ENCODE data around the gene BABAM2. TPM values are rescaled to one million over a fixed set of nuclear protein-coding genes. Genes with fewer than 3 reads are reported as not detected.

BABAM2 gene
- total and polyA plus RNA-seq, 2 experiments from 2014 or later, result 17.8 to 21.5 TPM

DNA sequence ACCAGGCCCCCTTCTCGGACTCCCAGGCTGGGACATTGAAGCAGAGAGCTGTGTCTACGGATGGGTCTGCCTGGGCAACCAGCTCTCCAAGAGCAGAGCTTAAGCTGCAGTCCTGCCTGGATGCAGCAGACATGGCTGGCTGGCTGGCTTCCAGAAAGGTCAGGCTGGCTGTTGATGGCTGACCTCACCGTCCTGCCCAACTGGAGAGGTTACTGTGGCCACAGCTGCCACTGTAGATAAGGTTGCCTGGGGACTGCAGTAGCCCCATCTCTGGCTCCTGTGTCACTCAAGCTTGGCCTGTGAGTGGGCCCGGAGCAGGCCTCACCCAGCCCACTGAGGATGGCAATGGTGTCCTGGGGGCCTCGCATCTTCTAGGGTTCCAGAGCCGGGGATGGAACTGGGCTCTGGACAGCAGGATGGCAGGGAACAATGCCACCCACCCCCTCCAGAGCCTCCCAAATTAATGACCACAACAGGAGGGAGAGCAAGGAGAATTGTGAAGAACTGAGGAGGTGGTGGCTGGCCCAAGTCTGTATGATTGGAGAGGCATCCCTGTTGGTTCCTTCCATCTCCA is 465.1 kb downstream of the BABAM2 start:
- no peak overlapping the region for H3K4me3 ChIP-seq
- H3K27me3 Mint-ChIP-seq (ENCODE audit: insufficient read depth, low read depth, poor library complexity), result peaks cover 2% of the 10 kb centered on the region
- TF ChIP-seq JUNB (IDR thresholded peaks at IDR 0.05; ENCODE audit: unreplicated experiment) (no peak), POLR2AphosphoS5 (IDR thresholded peaks at IDR 0.05; ENCODE audit: low read depth) (no peak), EZH2phosphoT487 (IDR thresholded peaks at IDR 0.05; ENCODE audit: unreplicated experiment) (no peak), ZNF114 (CRISPR knock-in tag; IDR thresholded peaks at IDR 0.05) (no peak), STAT1 (IDR thresholded peaks at IDR 0.05; ENCODE audit: unreplicated experiment) (no peak), NANOG (IDR thresholded peaks at IDR 0.05; ENCODE audit: borderline replicate concordance) (no peak), ZNF331 (CRISPR knock-in tag; IDR thresholded peaks at IDR 0.05; ENCODE audit: low read depth) (no peak), EZH2 (IDR thresholded peaks at IDR 0.05; ENCODE audit: low read depth, unreplicated experiment) (no peak), CREB1 (CRISPR knock-in tag; IDR thresholded peaks at IDR 0.05; ENCODE audit: low read depth) (no peak)
- TF ChIP-seq, protein P1, sequence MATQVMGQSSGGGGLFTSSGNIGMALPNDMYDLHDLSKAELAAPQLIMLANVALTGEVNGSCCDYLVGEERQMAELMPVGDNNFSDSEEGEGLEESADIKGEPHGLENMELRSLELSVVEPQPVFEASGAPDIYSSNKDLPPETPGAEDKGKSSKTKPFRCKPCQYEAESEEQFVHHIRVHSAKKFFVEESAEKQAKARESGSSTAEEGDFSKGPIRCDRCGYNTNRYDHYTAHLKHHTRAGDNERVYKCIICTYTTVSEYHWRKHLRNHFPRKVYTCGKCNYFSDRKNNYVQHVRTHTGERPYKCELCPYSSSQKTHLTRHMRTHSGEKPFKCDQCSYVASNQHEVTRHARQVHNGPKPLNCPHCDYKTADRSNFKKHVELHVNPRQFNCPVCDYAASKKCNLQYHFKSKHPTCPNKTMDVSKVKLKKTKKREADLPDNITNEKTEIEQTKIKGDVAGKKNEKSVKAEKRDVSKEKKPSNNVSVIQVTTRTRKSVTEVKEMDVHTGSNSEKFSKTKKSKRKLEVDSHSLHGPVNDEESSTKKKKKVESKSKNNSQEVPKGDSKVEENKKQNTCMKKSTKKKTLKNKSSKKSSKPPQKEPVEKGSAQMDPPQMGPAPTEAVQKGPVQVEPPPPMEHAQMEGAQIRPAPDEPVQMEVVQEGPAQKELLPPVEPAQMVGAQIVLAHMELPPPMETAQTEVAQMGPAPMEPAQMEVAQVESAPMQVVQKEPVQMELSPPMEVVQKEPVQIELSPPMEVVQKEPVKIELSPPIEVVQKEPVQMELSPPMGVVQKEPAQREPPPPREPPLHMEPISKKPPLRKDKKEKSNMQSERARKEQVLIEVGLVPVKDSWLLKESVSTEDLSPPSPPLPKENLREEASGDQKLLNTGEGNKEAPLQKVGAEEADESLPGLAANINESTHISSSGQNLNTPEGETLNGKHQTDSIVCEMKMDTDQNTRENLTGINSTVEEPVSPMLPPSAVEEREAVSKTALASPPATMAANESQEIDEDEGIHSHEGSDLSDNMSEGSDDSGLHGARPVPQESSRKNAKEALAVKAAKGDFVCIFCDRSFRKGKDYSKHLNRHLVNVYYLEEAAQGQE (IDR thresholded peaks at IDR 0.05; ENCODE audit: unreplicated experiment), result no peak
- TF ChIP-seq, protein P2, sequence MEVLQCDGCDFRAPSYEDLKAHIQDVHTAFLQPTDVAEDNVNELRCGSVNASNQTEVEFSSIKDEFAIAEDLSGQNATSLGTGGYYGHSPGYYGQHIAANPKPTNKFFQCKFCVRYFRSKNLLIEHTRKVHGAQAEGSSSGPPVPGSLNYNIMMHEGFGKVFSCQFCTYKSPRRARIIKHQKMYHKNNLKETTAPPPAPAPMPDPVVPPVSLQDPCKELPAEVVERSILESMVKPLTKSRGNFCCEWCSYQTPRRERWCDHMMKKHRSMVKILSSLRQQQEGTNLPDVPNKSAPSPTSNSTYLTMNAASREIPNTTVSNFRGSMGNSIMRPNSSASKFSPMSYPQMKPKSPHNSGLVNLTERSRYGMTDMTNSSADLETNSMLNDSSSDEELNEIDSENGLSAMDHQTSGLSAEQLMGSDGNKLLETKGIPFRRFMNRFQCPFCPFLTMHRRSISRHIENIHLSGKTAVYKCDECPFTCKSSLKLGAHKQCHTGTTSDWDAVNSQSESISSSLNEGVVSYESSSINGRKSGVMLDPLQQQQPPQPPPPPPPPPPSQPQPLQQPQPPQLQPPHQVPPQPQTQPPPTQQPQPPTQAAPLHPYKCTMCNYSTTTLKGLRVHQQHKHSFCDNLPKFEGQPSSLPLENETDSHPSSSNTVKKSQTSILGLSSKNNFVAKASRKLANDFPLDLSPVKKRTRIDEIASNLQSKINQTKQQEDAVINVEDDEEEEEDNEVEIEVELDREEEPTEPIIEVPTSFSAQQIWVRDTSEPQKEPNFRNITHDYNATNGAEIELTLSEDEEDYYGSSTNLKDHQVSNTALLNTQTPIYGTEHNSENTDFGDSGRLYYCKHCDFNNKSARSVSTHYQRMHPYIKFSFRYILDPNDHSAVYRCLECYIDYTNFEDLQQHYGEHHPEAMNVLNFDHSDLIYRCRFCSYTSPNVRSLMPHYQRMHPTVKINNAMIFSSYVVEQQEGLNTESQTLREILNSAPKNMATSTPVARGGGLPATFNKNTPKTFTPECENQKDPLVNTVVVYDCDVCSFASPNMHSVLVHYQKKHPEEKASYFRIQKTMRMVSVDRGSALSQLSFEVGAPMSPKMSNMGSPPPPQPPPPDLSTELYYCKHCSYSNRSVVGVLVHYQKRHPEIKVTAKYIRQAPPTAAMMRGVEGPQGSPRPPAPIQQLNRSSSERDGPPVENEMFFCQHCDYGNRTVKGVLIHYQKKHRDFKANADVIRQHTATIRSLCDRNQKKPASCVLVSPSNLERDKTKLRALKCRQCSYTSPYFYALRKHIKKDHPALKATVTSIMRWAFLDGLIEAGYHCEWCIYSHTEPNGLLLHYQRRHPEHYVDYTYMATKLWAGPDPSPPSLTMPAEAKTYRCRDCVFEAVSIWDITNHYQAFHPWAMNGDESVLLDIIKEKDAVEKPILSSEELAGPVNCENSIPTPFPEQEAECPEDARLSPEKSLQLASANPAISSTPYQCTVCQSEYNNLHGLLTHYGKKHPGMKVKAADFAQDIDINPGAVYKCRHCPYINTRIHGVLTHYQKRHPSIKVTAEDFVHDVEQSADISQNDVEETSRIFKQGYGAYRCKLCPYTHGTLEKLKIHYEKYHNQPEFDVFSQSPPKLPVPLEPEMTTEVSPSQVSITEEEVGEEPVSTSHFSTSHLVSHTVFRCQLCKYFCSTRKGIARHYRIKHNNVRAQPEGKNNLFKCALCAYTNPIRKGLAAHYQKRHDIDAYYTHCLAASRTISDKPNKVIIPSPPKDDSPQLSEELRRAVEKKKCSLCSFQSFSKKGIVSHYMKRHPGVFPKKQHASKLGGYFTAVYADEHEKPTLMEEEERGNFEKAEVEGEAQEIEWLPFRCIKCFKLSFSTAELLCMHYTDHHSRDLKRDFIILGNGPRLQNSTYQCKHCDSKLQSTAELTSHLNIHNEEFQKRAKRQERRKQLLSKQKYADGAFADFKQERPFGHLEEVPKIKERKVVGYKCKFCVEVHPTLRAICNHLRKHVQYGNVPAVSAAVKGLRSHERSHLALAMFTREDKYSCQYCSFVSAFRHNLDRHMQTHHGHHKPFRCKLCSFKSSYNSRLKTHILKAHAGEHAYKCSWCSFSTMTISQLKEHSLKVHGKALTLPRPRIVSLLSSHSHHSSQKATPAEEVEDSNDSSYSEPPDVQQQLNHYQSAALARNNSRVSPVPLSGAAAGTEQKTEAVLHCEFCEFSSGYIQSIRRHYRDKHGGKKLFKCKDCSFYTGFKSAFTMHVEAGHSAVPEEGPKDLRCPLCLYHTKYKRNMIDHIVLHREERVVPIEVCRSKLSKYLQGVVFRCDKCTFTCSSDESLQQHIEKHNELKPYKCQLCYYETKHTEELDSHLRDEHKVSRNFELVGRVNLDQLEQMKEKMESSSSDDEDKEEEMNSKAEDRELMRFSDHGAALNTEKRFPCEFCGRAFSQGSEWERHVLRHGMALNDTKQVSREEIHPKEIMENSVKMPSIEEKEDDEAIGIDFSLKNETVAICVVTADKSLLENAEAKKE (CRISPR knock-in tag; IDR thresholded peaks at IDR 0.05), result no peak
- TF ChIP-seq, protein P3, sequence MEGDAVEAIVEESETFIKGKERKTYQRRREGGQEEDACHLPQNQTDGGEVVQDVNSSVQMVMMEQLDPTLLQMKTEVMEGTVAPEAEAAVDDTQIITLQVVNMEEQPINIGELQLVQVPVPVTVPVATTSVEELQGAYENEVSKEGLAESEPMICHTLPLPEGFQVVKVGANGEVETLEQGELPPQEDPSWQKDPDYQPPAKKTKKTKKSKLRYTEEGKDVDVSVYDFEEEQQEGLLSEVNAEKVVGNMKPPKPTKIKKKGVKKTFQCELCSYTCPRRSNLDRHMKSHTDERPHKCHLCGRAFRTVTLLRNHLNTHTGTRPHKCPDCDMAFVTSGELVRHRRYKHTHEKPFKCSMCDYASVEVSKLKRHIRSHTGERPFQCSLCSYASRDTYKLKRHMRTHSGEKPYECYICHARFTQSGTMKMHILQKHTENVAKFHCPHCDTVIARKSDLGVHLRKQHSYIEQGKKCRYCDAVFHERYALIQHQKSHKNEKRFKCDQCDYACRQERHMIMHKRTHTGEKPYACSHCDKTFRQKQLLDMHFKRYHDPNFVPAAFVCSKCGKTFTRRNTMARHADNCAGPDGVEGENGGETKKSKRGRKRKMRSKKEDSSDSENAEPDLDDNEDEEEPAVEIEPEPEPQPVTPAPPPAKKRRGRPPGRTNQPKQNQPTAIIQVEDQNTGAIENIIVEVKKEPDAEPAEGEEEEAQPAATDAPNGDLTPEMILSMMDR (conservative IDR thresholded peaks at IDR 0.05; ENCODE audit: low read depth in 2 of 2), result no peak
- H3K36me3 ChIP-seq (ENCODE audit: insufficient read depth), result no peaks in the 10 kb centered on the region
- no peak overlapping the region for H3K4me3 Mint-ChIP-seq
- H3F3A ChIP-seq (replicated peaks; ENCODE audit: low read depth), result no peaks in the 10 kb centered on the region
- no peak overlapping the region for H3K4me2 ChIP-seq
- H2AFZ ChIP-seq, result no peak overlapping the region
- H4K20me1 ChIP-seq (replicated peaks; ENCODE audit: insufficient read depth), result no peaks in the 10 kb centered on the region
- H3K27me3 ChIP-seq (ENCODE audit: insufficient read depth), result no peaks in the 10 kb centered on the region
- no peaks in the 10 kb centered on the region for H3K36me3 Mint-ChIP-seq (ENCODE audit: low read depth)
- H3K4me1 ChIP-seq (ENCODE audit: insufficient read depth), result no peaks in the 10 kb centered on the region
- H3K4me1 Mint-ChIP-seq, result no peaks in the 10 kb centered on the region; the same call in 2 of the 3 replicates
- H3K27ac ChIP-seq (ENCODE audit: low read depth), result no peak overlapping the region
- no peaks in the 10 kb centered on the region for H3K9me2 ChIP-seq (ENCODE audit: insufficient read depth)
- no peaks in the 10 kb centered on the region for H3K79me2 ChIP-seq (replicated peaks; ENCODE audit: insufficient read depth)
- no peaks in the 10 kb centered on the region for H3K9me3 Mint-ChIP-seq
- DNase-seq (ENCODE audit: low spot score), result no peak
- H3K27ac Mint-ChIP-seq, result no peak overlapping the region
- no peak for ATAC-seq
